Embryonic facial prominence (tissue), 1 donor: ENCODE data around the gene NFATC3.

Experiments
- DNase-seq: peaks from one replicate; pipeline ENCODE4 v3.0.0-alpha.2; 2016; ENCODE audit errors: extremely low spot score

The NFATC3 gene

DNA sequence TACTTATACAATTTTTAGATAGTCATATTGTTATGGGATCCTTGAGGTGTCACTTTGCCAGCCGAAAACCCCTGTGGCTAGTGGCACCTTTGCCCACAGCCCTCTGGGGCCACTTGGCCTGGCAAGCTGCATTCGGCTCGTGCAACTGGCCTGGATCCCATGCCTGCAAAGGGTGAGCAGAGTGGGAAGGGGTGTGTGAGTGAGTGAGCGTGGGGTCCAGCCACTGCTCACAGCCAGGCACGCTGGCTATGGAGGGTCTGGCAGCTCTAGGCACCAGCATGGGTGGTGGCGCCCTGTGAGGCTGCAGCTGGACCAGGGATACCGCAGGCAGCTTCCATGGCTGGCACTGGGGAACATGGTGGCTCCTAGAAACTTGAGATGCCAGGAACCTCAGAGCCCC, 101.7 kb downstream of the NFATC3 start:
- DNase-seq: no peak

DNA sequence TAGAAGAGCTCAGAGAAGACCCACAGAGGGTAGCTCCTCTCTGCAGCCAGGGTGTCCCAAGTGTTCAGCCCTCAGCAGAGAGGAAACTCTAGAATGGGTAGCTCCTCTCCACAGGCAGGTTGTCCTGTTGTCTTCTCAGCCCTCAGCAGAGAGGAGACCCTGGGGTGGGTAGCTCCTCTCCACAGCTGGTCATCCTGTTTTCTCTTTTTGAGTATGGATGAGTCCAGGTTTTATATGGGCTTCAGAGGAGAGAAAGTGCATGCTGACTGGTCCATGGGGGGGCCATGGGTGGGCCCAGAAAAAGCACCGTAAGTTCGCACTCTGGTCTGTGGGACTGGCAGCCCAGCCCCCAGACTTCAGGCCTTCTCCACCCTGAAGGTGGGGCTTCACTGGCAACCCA, 102.3 kb downstream of the NFATC3 start:
- DNase-seq: no peak

DNA sequence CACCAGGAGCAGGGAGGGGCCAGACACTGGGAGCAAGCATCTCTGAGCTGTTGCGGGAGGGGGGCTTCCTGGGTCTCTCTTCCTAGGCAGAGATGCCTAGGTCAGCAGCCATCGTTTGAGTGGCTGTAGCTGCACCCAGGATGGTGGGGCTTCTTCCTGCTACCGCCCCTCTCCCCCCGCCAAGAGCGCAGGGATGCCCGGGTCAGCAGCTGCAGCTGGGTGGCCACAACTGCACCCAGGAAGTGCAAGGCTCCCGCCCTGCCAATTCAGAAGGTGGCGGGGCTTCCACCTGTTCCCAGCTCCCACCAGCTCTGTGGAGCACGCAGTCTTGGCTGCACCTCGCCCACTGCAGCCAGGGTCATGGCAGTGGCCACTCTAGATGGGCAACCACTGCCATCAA, 103.0 kb downstream of the NFATC3 start:
- no peak for DNase-seq

DNA sequence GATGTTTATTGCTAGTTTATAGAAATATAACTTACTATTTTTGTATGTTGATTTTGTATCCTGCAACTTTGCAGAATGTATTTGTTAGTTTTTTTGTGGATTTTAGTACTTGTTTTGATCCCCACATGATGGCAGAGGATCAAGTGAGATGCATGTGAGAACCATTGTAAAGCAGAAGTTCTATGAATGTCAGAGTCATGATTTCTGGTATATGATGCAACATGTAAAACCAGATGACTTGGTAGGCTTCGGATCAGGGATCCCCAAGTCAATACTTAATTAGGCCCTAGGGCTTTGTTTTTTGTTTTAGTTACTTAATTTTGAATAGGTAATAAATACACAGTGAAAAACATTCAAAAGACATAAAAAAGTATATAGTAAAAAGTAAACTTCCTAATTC, 104.9 kb downstream of the NFATC3 start:
- DNase-seq: no peak

DNA sequence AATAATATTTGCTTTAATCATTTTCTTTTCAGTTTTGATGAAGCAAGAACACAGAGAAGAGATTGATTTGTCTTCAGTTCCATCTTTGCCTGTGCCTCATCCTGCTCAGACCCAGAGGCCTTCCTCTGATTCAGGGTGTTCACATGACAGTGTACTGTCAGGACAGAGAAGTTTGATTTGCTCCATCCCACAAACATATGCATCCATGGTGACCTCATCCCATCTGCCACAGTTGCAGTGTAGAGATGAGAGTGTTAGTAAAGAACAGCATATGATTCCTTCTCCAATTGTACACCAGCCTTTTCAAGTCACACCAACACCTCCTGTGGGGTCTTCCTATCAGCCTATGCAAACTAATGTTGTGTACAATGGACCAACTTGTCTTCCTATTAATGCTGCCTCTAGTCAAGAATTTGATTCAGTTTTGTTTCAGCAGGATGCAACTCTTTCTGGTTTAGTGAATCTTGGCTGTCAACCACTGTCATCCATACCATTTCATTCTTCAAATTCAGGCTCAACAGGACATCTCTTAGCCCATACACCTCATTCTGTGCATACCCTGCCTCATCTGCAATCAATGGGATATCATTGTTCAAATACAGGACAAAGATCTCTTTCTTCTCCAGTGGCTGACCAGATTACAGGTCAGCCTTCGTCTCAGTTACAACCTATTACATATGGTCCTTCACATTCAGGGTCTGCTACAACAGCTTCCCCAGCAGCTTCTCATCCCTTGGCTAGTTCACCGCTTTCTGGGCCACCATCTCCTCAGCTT, 105.8 kb downstream of the NFATC3 start:
- DNase-seq: no peak

DNA sequence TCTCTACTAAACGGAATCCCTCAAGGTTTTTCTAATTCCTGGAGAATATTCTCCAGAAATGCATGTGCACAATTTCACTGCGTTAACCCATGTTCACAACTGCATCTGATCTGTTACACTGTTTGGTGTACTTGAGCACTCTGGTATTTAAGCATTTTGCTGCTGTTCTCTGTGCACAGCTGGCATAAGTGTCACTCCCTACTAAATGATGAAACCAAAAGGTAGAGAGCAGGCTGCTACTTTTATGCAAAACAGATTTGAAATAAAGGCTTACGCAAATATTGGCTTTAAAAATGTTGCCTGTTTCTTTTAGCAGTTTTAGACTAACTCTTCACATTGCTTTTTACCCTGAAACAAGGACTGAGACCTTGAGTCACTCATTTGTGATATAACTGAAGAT, 109.1 kb downstream of the NFATC3 start:
- no peak for DNase-seq

DNA sequence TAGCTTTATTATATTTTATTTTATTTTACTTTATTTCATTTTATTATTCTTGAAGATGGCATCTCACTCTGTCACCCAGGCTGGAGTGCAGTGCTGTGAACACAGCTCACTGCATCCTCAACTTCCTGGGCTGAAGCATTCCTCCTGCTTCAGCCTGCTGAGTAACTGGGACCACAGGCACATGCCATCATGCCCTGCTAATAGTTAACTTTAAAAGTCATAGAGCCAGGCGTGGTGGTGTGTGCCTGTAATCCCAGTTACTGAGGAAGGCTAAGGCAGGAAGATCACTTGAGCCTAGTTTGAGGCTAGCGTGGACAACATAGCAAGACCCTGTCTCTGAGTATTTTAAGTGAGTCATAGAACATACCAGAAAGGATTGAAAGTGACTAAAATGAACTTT, 112.1 kb downstream of the NFATC3 start:
- no peak for DNase-seq

DNA sequence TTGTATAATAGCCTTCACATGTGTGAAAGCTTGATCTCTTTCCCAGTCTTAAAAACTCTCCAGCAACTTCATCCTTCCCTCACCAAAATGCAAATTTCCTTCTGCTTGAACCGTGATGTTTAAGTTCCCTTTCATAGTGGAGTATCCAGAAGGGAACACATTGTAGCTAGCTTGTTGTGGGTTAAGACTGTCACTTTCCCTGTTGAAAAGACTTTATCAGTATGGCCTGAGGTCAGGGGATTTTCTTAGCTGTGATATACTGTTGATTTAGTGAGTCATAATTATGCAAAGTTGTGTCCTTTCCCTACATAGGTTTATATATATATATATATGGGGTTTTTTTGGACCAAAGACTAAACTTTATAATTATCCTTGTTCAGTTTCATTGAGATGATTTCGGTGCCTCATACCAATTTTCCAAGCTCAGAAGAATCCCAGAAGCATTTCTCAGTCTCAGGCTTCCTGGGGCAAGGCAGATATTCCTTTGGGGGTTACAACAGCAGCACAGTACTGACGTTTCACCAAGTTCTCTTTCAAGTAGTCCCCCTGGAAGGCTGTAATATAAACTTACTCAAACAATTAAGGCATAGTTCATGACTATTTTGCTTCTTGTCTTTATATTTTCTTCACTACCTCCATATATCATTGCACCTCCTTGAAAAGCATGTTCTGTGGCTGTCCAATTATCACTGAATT, 115.1 kb downstream of the NFATC3 start:
- DNase-seq: no peak

DNA sequence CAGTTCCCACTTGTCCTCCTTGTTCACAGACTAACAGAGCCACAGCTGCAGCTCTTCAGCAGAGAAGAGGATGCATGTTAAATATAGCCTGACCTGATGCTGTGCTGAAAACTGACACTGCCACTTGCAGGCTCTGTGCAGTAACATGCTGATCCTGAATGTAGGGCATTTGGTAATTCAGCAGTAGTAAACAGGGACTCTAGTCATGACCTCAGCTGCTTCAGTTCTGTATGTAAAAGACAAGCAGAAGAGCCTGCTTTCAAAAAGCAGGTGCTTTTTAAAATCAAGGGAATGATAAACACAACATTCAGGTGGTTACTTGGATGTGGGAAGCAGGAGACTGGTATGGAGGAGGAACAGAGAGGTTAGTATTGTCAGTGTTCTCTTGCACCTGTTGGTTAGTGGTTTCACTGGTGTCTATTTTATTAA, 116.9 kb downstream of the NFATC3 start:
- DNase-seq: no peak

DNA sequence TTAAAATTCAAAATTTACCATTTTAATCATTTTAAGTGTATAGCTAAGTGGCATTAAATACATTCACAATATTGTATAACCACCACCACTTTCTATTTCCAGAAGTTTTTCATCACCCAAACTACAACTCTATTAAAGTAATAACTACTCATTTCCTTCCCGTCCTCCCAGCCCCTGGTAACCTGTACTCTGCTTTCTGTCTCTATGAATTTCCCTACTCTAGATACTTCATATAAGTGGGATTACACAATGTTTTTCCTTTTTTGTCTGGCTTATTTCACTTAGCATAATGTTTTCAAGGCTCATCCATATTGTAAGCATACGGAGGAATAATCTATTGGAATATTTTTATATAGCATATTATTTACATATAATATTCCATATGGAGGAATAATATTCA, 121.1 kb downstream of the NFATC3 start:
- no peak for DNase-seq

DNA sequence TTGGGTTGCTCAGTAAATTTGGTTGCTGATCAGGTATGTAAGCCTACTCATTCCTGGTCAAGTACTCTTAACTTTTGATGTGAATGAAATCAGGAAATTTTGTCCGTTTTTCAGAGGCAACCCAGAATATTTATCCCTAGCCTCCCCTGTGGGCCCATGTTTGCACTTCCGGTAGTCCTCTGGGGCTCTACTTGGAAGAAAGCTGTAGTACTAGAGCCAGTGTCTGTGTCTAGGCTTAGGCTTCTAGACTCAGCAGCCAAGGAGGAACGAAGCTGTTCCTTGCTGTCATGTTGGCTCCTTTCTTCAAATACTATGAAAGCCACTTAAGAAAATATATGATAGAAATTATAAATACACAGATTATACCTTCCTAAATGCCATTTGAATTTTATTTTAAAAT, 129.6 kb downstream of the NFATC3 start:
- no peak for DNase-seq

DNA sequence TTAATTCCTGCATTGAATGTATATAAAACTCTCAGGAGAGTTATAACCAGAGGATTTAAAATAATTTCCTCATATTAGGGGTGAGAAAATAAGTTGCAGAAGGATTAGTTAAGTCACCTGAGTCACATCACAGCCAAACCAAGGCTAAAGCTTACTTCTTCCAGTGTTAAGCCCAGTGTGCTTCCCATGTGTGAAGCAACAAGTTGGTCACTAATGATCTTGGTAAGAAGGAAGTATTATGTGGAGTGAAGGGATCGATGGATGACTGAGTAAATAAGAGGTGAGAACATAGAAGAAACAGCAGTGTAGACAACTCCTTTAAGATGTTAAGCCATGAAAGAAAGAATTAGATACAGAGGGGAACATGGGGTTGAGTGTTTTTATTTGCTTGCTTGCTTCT, 130.1 kb downstream of the NFATC3 start:
- DNase-seq: no peak

DNA sequence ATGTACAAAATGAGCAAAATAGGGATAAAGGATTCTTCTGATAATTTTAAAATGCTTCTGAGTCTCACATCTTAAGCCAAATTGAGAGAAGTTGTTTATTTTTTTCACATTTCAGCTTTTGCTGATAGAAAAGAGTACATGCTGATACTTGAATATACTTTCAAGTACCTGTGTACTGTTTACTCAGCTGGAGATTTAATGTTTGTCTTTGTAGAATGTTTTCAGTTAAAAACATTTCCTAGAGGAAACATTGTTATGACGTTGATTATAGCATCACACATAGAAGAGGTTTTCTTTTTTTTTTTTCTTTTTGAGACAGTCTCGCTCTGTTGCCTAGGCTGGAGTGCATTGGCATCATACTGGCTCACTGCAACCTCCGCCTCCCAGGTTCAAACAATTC, 131.1 kb downstream of the NFATC3 start:
- no peak for DNase-seq

DNA sequence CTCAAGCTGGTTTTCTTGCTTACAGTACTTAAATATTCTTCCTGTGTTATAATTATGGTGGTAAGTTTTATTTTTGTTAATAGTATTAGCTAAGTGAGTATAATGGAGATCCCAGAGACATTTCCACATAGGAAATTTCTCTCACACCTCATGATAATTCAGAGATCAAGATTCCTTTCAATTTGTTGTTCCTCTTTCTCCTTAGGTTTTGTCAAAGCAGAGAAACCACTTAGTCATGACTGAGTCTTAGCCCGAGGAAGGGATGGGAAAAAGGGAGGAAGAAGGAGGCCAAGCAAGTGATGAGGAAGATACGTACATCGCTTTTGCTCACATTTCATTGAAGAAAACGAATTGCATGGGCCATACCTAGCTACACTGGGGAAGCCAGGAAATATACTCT, 132.3 kb downstream of the NFATC3 start:
- no peak for DNase-seq

DNA sequence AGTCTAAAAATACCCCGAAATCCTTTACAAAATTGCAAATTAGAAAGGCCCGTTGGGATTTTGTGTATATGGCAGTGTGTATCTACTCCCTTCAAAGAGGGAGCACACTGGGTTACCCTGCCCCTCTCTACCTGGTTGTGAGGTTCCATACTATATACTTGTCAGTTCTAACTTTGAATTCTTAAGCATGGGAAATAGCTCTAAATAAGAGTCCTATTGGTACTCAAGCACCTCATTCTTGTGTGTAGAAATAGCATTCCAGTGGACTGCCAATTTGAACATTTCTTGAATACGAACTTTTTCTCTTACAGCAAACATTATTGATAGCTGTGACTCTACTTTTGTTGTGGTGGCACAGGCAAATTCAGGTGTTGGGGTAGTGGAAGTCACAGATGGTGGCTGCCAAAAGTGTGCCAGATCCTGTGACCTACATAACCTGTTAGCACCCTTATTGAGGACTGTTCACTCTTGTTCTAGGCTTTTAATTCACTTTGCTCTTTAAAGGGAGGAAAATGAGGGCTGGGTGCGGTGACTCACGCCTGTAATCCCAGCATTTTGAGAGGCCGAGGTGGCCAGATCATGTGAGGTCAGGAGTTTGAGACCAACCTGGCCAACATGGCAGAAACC, 134.7 kb downstream of the NFATC3 start:
- DNase-seq: no peak

DNA sequence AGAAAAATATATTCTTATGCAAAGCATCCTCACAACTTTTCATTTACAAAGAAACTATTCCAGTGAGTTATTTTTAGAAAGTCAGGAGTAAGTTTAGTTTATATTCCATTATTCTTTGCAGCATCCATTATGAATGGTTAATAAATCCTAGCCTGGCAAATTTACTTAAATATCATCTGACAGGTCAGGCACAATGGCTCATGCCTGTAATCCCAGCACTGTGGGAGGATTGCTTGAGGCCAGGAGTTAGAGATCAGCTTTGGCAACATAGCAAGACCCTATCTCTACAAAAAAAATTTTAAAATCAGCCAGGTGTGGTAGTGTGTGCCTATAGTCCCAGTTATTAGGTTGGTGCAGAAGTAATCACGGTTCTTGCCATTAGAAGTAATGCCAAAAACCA, 137.9 kb downstream of the NFATC3 start:
- no peak for DNase-seq

DNA sequence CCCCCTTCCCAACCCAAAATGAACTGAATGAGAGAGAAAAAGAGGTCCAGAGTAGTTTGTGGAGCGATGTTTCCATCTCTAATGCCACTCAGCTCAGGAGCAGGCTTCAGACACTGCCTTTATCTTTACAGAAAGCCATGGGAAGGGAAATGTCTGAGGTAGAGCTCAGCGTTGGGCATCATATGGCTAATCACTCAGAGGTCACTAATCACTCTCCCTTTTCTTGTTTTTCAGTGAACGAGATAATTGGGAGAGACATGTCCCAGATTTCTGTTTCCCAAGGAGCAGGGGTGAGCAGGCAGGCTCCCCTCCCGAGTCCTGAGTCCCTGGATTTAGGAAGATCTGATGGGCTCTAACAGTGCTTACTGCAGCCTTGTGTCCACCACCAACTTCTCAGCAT, 140.9 kb downstream of the NFATC3 start:
- DNase-seq: no peak

DNA sequence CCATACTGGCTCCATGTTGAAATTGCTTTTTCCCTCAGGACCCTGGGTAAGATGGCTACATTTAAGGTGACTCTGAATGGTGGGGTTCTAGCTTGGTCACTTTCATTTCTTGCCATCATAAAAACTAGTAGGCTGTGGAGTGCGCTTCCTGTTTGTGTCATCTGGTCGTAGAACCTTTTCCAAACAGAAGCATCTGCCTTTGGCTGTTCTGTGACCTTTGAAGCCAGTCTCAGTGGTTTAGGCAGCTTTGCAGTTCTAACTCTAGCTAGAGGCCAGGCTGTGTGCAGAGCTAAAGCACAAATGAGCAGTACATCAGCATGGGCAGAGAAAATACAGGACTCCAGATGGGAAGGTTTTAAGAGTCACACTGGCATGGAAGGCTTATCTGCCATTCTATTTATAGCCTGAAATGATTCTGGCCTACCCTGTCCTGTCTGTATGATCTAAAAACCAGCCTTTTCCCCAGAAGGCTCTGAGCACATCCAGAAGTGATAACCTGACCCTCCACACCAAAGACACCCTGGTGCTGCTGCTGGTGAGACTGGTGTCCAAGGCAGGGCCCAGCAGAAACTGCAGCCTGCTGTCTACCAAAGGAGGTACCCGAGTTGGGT, 142.1 kb downstream of the NFATC3 start:
- DNase-seq: no peak

DNA sequence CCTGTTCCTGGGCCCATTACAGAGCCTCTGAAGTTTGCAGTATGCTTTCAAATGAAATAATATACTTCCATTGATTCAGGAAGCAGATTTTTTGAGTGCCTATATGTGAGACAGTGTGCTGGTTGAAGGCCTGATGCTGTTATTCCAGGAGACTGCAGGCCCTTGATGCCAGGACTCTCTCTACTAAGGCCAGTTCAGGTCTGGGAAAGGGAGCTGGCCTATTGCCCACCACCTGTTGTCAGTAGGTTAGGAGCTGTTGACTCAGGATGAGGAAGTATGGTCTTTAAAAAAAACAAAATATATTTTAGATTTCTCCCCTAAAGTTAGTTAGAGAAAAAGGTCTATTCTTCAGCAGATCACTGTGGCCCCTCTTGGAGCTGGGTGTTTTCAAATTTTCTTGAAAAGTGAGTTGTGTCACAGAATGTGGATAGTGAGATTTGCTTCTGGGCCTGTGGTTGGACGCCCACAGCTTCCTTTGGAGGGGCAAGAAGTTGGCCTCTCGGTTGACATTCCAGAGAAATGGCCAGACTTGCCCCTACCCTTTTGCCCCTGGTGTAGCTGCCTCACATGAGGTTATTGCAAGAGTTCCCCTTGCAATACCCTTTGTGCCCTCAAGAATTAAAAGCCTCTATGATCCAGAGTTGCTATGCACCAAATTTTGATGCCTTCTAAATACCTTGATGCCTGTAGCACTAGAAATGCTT, 142.8 kb downstream of the NFATC3 start:
- no peak for DNase-seq

DNA sequence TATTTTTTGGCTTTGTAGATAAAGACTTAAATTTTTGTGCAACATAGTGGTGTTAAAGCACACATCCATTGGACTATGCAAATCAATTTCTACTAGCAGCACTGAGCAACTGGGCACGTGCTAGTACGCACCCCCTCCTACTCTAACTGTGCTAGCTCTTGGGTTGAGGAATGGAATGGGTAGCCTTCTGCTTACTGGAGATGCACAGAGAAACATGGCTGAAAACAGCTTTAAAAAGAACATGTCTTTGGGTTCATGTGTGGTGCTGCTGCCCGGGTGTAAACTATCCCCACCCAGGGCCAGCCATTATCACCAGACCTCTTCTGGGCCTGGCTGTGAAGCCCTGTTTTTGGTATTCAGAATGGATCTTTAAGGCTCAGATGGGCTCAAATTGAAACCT, 143.5 kb downstream of the NFATC3 start:
- DNase-seq: no peak

DNA sequence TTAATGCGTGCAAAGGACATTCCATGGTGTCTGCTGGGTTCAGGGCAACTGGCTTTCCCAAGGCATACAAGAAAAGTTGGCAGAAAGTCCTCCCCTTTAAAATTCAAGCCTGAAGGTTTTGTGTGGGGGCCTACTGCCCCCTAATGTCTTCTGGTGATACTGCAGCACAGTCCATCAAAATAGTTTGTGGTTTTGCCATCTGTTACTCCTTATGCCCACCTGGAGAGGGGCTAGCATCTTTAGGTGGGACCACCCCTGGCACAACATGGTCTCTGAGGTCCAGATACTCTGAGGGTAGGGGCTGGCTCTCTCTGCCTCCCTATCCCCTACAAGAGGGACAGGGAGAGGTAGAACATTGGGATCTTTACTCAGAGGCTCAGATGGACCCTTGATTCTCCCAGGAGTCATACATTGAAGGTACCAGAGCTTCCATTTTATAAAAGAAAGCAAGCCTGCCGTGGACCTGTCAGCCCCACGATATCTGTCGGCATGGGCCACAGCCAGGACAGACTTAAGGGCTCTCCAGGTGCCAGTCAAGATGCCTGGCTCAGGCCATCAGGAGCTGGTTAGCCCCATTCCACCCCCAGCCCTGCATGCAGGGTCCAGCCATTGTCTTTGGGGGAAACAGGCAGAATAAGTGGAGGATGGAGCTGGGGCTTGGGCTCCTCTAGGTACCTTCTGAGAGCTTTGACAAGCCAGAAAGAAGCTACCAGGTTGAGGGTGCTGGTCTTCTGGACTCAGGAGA, 144.4 kb downstream of the NFATC3 start:
- peak; percentile 53 for DNase-seq
